ENCODE data around the gene NPAS2.

GRCh38 chr2:100818606-100819369 lies 1.2 kb upstream of the NPAS2 start:
- TF ChIP-seq CTCF (conservative IDR thresholded peaks at IDR 0.05 in 1 of 2, IDR thresholded peaks at IDR 0.05 in 1 of 2; ENCODE audit: low read depth in 1 of 2, low read length in 2 of 2), result peak; percentile 14 to 38
- no peak for TF ChIP-seq EZH2 (IDR thresholded peaks at IDR 0.05; ENCODE audit: low read length, missing control alignments)
